T47D (cell line): ENCODE data around the gene RAB11FIP4.

Experiments used
- DNase-seq, 2 experiments: peaks; one replicate each; pipeline versions ENCODE4 v3.0.0 to v3.0.0-alpha.2; 2011 to 2012; ENCODE audit warnings: low read depth in 1 of 2, low spot score in 1 of 2
- JUND ChIP-seq: IDR thresholded peaks from 2 replicates; pipeline ENCODE4 v1.6.1; 2012; ENCODE audit warnings: low read depth
- in situ Hi-C: cut with HindIII; loops from 2 replicates; pipeline ENCODE4 v1.10.0; 2016; ENCODE audit warnings: low sequenced_read_pairs, low pct_unique_long_range_greater_than_20kb

RAB11FIP4 gene

GRCh38 chr17:31481783-31482081 lies 90.3 kb downstream of the RAB11FIP4 start:
- in situ Hi-C loops = no loop called here
- DNase-seq = peak in 1 of 2 experiments; percentile 28
- no peak for TF ChIP-seq JUND

GRCh38 chr17:31484821-31485220 lies 93.3 kb downstream of the RAB11FIP4 start:
- DNase-seq = no peak
- in situ Hi-C loops = no loop called here
- TF ChIP-seq JUND = no peak

GRCh38 chr17:31486351-31487062 lies 95.0 kb downstream of the RAB11FIP4 start:
- in situ Hi-C loops = no loop called here
- no peak for TF ChIP-seq JUND
- DNase-seq = no peak

GRCh38 chr17:31487063-31487647 lies 95.7 kb downstream of the RAB11FIP4 start:
- no peak for DNase-seq
- no peak for TF ChIP-seq JUND
- in situ Hi-C loops = no loop called here

- TF ChIP-seq JUND = no peak
- in situ Hi-C loops = no loop called here
- DNase-seq = peak; percentile 98 to 99
Measured at GRCh38 chr17:31487648-31488263, 96.3 kb downstream of the RAB11FIP4 start.

GRCh38 chr17:31488264-31488981 lies 96.9 kb downstream of the RAB11FIP4 start:
- TF ChIP-seq JUND = no peak
- DNase-seq = peak; percentile 56 to 63
- in situ Hi-C loops = no loop called here

GRCh38 chr17:31488982-31489294 lies 97.5 kb downstream of the RAB11FIP4 start:
- peak; percentile 53 to 59 for DNase-seq
- in situ Hi-C loops = no loop called here
- TF ChIP-seq JUND = no peak

GRCh38 chr17:31489295-31490018 lies 98.0 kb downstream of the RAB11FIP4 start:
- in situ Hi-C loops = no loop called here
- TF ChIP-seq JUND = no peak
- DNase-seq = peak in 1 of 2 experiments; percentile 31

GRCh38 chr17:31490019-31490650 lies 98.7 kb downstream of the RAB11FIP4 start:
- DNase-seq = no peak
- TF ChIP-seq JUND = no peak
- in situ Hi-C loops = no loop called here

- DNase-seq = no peak
- no peak for TF ChIP-seq JUND
- in situ Hi-C loops = no loop called here
Measured at GRCh38 chr17:31490671-31491375, 99.3 kb downstream of the RAB11FIP4 start.

- no peak for TF ChIP-seq JUND
- DNase-seq = no peak
- in situ Hi-C loops = no loop called here
Measured at GRCh38 chr17:31491376-31492131, 100.1 kb downstream of the RAB11FIP4 start.
